ENCODE measurements around the gene CRABP1. TPM values are rescaled to one million over a fixed set of nuclear protein-coding genes. Genes with fewer than 3 reads are reported as not detected.

CRABP1 gene
- 744 and 864 TPM in 2 replicates for total RNA-seq (2014; rRNA removed; shearing (Covaris generic))

DNA sequence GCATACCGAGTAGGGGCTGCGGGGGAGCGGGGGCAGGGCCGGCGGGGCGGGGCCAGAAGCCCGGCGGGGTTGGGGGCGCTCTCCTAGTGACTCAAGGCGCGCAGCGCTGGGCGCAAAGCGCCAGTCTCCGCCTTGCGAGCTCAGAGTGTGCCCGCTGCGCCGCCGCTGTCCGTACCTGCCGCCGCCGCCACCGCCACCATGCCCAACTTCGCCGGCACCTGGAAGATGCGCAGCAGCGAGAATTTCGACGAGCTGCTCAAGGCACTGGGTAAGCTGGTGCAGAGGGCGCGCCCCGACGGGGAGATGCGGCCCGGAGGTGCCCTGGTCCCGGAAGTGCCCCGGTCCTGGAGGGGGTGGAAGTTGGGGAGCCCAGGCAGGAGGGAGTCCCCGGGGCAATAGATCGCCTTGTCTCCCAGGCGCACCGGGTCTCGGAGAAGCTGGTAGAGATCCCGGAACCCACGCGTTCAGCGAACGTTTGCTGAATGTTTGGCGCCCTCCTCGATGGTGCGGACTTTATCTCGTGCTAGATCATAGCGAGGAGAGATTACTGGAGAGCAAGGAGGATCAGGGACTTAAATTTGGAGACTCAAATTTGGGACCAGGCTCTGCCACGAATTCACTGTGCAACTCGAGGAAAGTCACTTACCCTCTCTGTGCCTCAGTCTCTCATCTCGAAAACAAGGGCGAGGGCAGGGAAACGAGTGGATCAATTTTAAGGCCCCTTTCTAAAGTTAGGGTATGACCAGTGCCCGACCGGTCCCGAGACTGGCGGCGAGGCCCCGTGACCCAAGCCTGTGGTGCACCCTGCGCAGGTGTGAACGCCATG is at the start of gene CRABP1:
Gene CRABP1, plus strand, starts transcription at position 123 of the 826 bp plus-strand sequence. Its CDS starts 76 bp downstream, at position 199.
- DNase-seq, result peak; percentile 94
- Histone ChIP-seq H3K36me3 (replicated peaks; ENCODE audit: control insufficient read depth, insufficient read depth, low read length) (peaks cover 12% of the 10 kb centered on the region), H3K4me3 (ENCODE audit: insufficient read depth, low read depth, low read length) (peak within 1 kb of the TSS; percentile 85), H3K27me3 (ENCODE audit: control insufficient read depth, insufficient read depth, low read length) (peaks cover 22% of the 10 kb centered on the region)

DNA sequence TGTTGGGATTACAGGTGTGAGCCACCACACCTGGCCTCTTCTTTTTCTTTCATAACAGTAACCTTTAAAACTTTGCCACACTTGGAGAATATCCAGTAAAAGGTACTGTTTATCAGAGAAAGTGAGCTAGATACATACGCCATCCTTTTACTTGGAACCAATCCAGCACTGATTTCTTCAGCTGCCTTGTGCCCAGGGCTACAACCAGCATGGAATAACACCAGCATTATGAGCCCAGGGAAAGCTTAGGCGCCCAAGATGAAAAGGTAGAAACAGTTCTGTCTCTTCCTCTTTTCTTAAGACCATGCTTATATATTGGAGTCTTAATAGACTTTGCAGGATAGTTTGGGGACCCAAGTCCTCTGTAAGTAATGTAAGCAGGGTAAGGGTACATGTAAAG is 49.1 kb upstream of the CRABP1 start:
- Histone ChIP-seq H3K4me3 (ENCODE audit: insufficient read depth, low read depth, low read length) (no peak overlapping the region), H3K27me3 (ENCODE audit: control insufficient read depth, insufficient read depth, low read length) (no peaks in the 10 kb centered on the region), H3K36me3 (replicated peaks; ENCODE audit: control insufficient read depth, insufficient read depth, low read length) (peaks cover 6% of the 10 kb centered on the region)
- DNase-seq, result no peak

DNA sequence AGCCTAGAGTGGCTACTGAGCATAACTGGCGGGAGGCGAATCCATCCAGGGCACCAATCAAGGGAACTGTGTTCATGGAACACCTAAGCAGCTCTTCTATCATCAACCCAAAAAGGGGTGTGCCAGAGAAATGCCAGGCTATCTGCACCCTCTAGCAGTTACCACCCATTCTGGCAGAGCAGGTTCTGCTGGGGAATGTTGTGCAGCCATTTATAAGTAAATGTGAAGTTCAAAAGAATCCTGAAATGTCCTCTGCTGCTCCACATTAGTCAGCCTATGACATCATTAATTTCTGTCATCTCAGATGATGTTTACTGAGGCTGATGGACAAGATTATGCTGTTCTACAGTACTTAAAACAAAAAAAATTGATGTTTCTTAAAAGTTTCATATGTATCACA is 48.5 kb upstream of the CRABP1 start:
- no peak for DNase-seq
- no peak overlapping the region for H3K4me3 ChIP-seq (ENCODE audit: insufficient read depth, low read depth, low read length)
- peaks cover 6% of the 10 kb centered on the region for H3K36me3 ChIP-seq (replicated peaks; ENCODE audit: control insufficient read depth, insufficient read depth, low read length)
- H3K27me3 ChIP-seq (ENCODE audit: control insufficient read depth, insufficient read depth, low read length), result no peaks in the 10 kb centered on the region

DNA sequence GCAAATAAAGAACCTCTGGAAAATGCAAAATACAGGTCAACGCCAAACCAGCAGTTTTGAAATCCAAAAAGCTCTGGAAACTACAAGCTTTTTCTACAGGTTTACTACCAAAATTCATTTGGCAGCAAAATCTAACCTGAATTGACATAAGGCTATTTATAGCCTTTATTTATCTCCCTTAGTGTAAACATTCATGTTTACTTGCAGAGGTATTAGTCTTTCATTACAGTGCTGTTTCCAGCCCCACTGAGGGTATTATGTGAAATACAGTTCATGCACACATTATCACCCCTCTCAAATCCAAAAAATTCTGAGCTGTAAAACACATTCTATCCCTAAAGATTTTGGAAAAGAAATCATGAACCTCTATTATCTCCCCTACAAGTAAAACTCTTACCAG is 47.9 kb upstream of the CRABP1 start:
- Histone ChIP-seq H3K36me3 (replicated peaks; ENCODE audit: control insufficient read depth, insufficient read depth, low read length) (peaks cover 6% of the 10 kb centered on the region), H3K27me3 (ENCODE audit: control insufficient read depth, insufficient read depth, low read length) (no peaks in the 10 kb centered on the region)

DNA sequence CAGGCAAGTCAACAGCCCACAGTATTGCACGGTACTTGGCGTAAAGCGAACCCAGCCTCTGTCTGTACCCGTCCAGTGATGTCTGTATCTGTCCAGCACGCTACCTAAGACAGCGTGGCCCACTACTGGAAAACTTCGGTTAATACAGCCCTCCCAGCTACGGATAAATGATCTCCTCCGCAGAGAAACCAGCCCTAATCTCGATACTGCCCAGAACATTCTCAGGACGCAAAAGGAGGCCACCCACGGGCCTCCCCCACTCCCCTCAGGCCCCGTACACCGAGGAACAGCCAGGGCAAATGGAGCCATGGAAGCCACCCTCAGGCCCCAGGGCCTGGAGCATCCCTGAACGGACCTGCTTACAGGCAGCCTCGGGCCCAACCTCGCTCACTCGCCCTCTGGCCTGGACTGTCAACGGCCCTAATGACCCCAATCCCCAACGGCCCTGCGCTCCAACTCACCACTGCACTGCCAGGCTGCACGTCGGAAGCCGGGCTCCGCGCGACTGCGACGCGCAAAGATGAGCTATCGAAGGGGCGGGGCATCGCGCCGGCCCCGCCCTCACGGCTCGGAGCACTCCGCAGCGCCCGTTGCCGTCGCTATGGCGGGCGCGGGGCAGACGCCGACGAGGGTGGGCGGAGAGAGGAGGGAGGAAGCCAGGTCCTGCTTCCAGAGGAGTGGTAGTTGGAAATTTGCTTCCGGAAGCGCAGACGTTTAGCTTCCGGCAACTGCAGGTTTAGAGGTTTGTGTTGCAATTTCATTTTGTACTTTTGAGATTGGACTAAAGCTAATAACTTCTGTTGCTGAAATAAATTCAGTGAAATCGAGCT is 40.8 kb upstream of the CRABP1 start, which contains the start of gene SKIC8:
Gene SKIC8, minus strand, starts transcription at position 509 of the 830 bp plus-strand sequence. CDS start 3,923 bp downstream, outside the sequence.
- H3K4me3 ChIP-seq (ENCODE audit: insufficient read depth, low read depth, low read length), result peak within 1 kb of the TSS; percentile 91
- peak; percentile 98 for DNase-seq
- no peaks in the 10 kb centered on the region for H3K36me3 ChIP-seq (replicated peaks; ENCODE audit: control insufficient read depth, insufficient read depth, low read length)
- H3K27me3 ChIP-seq (ENCODE audit: control insufficient read depth, insufficient read depth, low read length), result no peaks in the 10 kb centered on the region

More for the DNA sequence above, 47.9 kb upstream of the CRABP1 start:
- H3K4me3 ChIP-seq (ENCODE audit: insufficient read depth, low read depth, low read length), result no peak overlapping the region
- DNase-seq, result no peak

DNA sequence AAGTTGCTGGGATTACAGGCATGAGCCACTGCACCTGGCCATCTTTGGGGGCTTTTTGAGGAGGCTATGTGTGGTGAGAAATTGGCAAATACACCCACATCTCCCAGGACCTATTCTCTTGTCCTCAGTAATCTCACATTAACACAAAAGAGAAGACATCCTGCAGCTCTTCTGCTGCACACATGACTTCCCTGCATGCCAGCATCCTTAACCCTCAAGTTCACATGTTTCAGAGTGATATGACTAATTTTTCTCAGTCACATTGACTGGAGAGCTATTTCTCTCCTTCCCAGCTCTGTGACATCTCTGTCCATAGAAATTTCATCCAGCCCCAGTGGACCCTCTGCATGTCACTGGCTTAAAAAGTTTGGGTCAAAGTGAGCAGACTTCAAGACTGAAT is 38.8 kb upstream of the CRABP1 start:
- DNase-seq, result no peak
- H3K36me3 ChIP-seq (replicated peaks; ENCODE audit: control insufficient read depth, insufficient read depth, low read length), result no peaks in the 10 kb centered on the region
- H3K4me3 ChIP-seq (ENCODE audit: insufficient read depth, low read depth, low read length), result no peak overlapping the region
- no peaks in the 10 kb centered on the region for H3K27me3 ChIP-seq (ENCODE audit: control insufficient read depth, insufficient read depth, low read length)

DNA sequence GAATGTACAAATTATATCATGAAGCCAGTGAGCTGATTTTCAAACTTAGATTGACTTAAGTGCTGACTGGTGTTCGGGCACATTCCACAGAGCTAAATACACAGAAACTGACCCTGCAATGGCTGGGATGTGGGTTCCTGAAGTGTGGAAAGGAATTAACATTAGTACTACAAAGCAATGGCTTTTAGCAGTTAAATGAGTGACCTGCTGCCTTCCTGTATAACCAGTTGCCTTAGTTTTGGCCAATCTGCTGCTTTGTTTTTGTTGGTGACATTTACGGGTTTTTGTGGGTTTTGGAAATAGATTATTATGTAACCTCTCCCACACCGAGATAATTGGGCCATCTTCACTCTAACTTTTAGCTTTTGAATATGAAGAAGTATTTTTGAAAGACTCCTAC is 38.3 kb upstream of the CRABP1 start:
- DNase-seq, result no peak
- Histone ChIP-seq H3K4me3 (ENCODE audit: insufficient read depth, low read depth, low read length) (no peak overlapping the region), H3K27me3 (ENCODE audit: control insufficient read depth, insufficient read depth, low read length) (no peaks in the 10 kb centered on the region), H3K36me3 (replicated peaks; ENCODE audit: control insufficient read depth, insufficient read depth, low read length) (no peaks in the 10 kb centered on the region)

DNA sequence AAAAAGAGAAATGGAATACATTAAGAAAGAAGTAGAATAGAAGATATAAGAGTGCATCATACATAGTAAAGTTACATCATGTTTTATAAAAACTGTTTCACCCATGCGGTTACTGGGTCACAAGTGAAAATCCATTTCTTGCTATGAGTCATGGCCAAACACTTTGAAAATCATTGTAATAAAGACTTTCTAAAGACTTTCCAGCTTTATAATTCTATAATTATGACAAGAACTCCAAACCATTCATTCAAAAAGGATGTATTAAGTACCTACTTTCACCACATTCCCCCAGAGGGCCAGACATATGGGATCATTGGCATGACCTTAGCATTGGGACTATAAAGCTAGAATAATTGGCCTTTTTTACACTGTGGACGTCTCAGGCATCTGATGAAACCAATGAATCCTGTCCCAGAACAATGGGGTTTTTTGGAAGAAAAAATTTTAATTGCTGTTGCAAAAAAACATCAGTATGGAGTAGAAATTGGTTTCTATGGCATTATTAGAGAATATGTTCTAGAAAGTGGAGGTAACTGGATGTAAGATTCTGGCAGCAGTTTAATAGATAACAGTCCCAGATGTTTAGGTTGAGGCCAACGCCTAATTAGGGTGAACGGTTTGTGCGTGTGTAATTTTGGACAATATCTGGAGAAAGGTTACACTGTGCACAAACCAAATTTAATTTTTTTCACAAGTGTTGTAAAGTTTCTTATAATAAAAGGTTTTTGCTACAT is 37.4 kb upstream of the CRABP1 start:
- no peak overlapping the region for H3K4me3 ChIP-seq (ENCODE audit: insufficient read depth, low read depth, low read length)
- DNase-seq, result no peak
- no peaks in the 10 kb centered on the region for H3K27me3 ChIP-seq (ENCODE audit: control insufficient read depth, insufficient read depth, low read length)
- H3K36me3 ChIP-seq (replicated peaks; ENCODE audit: control insufficient read depth, insufficient read depth, low read length), result no peaks in the 10 kb centered on the region

DNA sequence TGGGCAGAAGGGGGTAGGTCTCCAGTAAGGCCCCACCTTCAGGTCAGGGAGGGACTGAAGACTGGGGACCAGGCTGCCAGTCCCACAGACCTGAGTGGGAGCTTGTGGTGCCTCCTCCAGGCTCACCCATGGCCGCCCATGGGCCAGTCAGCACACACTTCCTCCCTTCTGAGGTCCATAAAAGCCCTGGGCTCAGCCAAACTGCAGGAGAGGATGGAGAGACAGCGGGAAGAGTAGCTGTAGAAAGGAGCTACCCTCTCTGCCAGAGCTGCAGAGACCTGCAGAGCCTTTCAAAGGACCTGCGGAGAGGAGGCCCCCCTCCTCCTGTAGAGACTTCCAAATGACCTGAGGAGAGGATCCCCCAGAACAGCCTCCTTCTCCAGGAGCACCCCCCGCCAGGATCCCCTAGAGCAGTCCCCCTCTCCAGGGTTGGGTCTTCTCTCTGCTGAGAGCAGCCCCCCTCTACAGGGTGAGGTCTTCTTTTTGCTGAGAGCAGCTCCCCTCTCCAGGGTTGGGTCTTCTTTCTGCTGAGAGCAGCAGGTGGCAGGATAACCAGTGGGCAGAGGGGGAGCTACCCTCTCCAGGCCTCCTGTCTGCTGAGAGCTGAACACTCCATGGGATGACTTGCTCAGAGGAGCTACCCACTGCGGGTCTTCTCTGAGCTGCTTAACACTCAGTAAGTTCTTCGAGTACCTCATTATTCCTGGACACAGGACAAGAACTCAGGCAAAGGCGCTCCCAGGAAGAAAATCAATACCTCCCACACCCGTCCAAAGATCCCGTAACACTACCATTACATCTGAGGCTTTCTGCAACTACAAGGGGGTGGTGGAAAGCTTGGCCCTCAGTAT is 35.7 kb upstream of the CRABP1 start:
- DNase-seq, result no peak
- no peaks in the 10 kb centered on the region for H3K27me3 ChIP-seq (ENCODE audit: control insufficient read depth, insufficient read depth, low read length)
- H3K36me3 ChIP-seq (replicated peaks; ENCODE audit: control insufficient read depth, insufficient read depth, low read length), result no peaks in the 10 kb centered on the region
- H3K4me3 ChIP-seq (ENCODE audit: insufficient read depth, low read depth, low read length), result no peak overlapping the region

DNA sequence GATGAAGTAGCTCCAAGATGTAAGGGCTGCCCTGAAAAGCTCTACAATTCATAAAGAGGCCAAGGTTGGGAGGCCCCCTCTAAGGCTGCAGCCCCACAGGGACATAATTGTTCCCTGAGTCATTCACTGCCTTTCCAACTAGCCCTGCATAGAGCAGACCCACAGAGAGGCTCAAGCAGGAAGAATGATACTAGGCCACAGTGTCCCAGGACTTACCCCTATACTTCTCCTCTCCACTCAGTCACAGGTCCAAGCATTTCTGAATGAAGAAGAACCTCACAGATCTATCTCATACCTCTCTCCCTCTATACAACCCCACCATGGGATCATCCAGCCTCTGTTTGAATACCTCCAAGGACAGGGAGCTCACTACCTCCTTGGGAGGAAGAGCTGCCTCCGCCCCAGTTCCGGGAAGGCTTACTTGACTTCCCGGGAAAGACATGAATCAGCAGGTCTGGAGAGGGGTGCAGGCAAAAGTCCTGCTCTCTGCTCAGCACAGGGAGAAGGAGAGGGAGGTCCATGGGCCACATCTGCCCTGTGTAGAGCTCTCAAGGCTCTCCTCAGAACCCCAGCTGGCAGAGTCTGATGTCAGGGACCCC is 33.9 kb upstream of the CRABP1 start:
- H3K4me3 ChIP-seq (ENCODE audit: insufficient read depth, low read depth, low read length), result no peak overlapping the region
- DNase-seq, result no peak
- no peaks in the 10 kb centered on the region for H3K27me3 ChIP-seq (ENCODE audit: control insufficient read depth, insufficient read depth, low read length)
- no peaks in the 10 kb centered on the region for H3K36me3 ChIP-seq (replicated peaks; ENCODE audit: control insufficient read depth, insufficient read depth, low read length)

DNA sequence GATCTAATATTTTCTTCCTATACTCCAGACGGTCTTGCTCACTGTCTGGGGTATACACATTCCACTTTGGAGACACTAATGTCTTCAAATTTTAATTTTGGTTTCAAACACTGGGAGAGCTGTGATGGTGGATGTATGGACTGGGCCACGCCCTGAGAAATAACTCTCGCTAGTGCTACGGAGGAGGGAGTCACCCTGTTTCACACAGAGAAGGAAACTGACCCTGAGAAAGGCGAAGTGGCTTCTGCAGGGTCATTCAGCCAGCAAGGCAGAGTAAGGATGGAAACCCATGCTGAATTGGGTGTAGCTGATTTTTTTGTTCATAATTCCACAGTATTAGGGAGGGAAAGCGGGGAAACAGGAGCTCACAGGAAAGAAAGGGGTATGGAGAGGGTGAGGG is 32.2 kb upstream of the CRABP1 start:
- DNase-seq, result no peak
- H3K27me3 ChIP-seq (ENCODE audit: control insufficient read depth, insufficient read depth, low read length), result no peaks in the 10 kb centered on the region
- no peak overlapping the region for H3K4me3 ChIP-seq (ENCODE audit: insufficient read depth, low read depth, low read length)
- no peaks in the 10 kb centered on the region for H3K36me3 ChIP-seq (replicated peaks; ENCODE audit: control insufficient read depth, insufficient read depth, low read length)

DNA sequence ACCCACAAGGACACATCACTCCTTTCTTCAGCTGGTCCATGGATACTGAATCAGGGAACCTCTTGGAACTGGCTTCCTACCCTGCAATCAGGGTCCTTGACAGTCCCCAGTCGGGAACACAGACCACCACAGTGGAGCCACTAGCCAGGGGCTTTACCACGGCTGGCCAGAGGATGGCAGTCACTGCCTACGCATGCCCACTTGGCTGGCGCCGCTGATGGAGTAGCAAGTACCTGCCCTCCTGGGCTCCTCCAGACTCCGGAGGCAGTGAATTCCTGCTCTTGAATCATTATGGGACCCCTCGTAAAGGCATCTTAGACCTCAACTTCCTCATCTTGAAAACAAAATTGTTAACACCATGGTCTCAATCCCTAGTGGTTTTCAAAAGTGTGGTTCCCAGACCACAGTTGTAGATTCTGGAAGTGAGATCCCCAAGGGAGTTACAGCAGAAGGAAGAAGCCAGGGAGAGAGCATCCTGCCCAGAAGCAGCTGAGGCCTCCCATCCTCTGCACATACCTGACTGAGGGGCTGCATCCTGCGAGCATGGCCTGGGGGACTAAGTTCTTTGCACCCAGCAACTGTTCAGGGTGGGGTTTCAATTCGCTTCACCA is 31.6 kb upstream of the CRABP1 start:
- no peaks in the 10 kb centered on the region for H3K36me3 ChIP-seq (replicated peaks; ENCODE audit: control insufficient read depth, insufficient read depth, low read length)
- no peak overlapping the region for H3K4me3 ChIP-seq (ENCODE audit: insufficient read depth, low read depth, low read length)
- no peaks in the 10 kb centered on the region for H3K27me3 ChIP-seq (ENCODE audit: control insufficient read depth, insufficient read depth, low read length)
- DNase-seq, result peak; percentile 89

DNA sequence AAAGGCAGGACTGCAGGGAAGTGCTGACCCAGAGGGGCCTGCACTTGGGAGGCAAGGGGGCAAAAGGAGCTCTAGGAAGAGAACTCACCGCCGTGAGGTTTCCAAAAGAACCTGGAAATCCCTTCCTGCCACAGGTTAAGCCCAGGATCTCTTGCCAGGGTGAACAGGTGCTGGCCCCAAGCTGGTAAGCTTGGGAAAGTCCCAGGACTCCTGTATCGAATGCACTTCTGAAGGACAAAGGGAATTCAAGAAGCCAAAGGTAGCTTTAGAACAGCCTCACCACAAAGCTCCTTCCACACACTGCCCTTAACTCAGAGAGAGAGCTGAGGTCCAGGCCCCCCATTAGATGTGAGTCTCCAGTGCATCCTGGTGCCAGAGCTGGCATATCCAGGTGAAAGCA is 28.9 kb upstream of the CRABP1 start:
- H3K4me3 ChIP-seq (ENCODE audit: insufficient read depth, low read depth, low read length), result no peak overlapping the region

More for the DNA sequence above, 28.9 kb upstream of the CRABP1 start:
- Histone ChIP-seq H3K27me3 (ENCODE audit: control insufficient read depth, insufficient read depth, low read length) (no peaks in the 10 kb centered on the region), H3K36me3 (replicated peaks; ENCODE audit: control insufficient read depth, insufficient read depth, low read length) (no peaks in the 10 kb centered on the region)
- no peak for DNase-seq
